Neural progenitor cell (in vitro differentiated cells): ENCODE measurements around the gene LPP. TPM values are rescaled to one million over a fixed set of nuclear protein-coding genes. Genes with fewer than 3 reads are reported as not detected.

ENCODE experiments used
- DNase-seq: peaks from one replicate; pipeline ENCODE4 v3.0.0-alpha.2; 2016; ENCODE audit warnings: low spot score
- H2AFZ ChIP-seq: fragments of 200-600 bp; sonication (generic); replicated peaks from 2 replicates; pipeline ENCODE4 v1.6.1; 2016; ENCODE audit warnings: antibody characterized with exemption
- H3F3A ChIP-seq: fragments of 200-600 bp; sonication (generic); 2 replicates; pipeline ENCODE4 v1.6.1; 2016; ENCODE audit warnings: antibody characterized with exemption, low read depth
- H3K27ac ChIP-seq: fragments of 200-600 bp; sonication (generic); 2 replicates; pipeline ENCODE4 v1.5.1; 2016; ENCODE audit warnings: mild to moderate bottlenecking
- H3K27me3 ChIP-seq: fragments of 200-600 bp; sonication (generic); 2 replicates; pipeline ENCODE4 v1.6.1; 2016; ENCODE audit warnings: mild to moderate bottlenecking, moderate library complexity
- H3K36me3 ChIP-seq: fragments of 200-600 bp; sonication (generic); 2 replicates; pipeline ENCODE4 v1.5.1; 2016
- H3K4me1 ChIP-seq: fragments of 200-600 bp; sonication (generic); 2 replicates; pipeline ENCODE4 v1.6.1; 2016; ENCODE audit warnings: mixed run types
- H3K4me2 ChIP-seq: fragments of 200-600 bp; sonication (generic); 2 replicates; pipeline ENCODE4 v1.6.1; 2016
- H3K4me3 ChIP-seq: fragments of 200-600 bp; sonication (generic); 2 replicates; pipeline ENCODE4 v1.5.1; 2016
- H3K79me2 ChIP-seq: fragments of 200-600 bp; sonication (generic); 2 replicates; pipeline ENCODE4 v1.6.1; 2016; ENCODE audit warnings: low read depth
- H3K9ac ChIP-seq: fragments of 200-600 bp; sonication (generic); 2 replicates; pipeline ENCODE4 v1.6.1; 2016
- H3K9me3 ChIP-seq: fragments of 200-600 bp; sonication (generic); 2 replicates; pipeline ENCODE4 v1.5.1; 2016; ENCODE audit warnings: low read depth
- H4K20me1 ChIP-seq: fragments of 200-600 bp; sonication (generic); 2 replicates; pipeline ENCODE4 v1.6.1; 2016; ENCODE audit warnings: low read depth
- H3K27ac Mint-ChIP-seq: 3 replicates; pipeline ENCODE4 v1.8.0; 2021; ENCODE audit warnings: mixed read lengths
- H3K27me3 Mint-ChIP-seq: 2 replicates; pipeline ENCODE4 v1.8.0; 2022; ENCODE audit warnings: low read depth, mild to moderate bottlenecking, inconsistent platforms, moderate library complexity, mixed read lengths; ENCODE audit not compliant: insufficient read depth
- H3K36me3 Mint-ChIP-seq: 3 replicates; pipeline ENCODE4 v1.8.0; 2021; ENCODE audit warnings: mixed read lengths
- H3K4me1 Mint-ChIP-seq: 3 replicates; pipeline ENCODE4 v1.8.0; 2021; ENCODE audit warnings: mixed read lengths
- H3K4me3 Mint-ChIP-seq: 3 replicates; pipeline ENCODE4 v1.8.0; 2021; ENCODE audit warnings: mild to moderate bottlenecking, moderate library complexity, mixed read lengths
- H3K9me3 Mint-ChIP-seq: 3 replicates; pipeline ENCODE4 v1.8.0; 2020; ENCODE audit warnings: mixed read lengths
- EZH2 ChIP-seq: fragments of 200-600 bp; sonication (generic); IDR thresholded peaks from 2 replicates; pipeline ENCODE4 v1.6.1; 2017; ENCODE audit warnings: antibody characterized with exemption, mild to moderate bottlenecking, moderate library complexity
- EZH2phosphoT487 ChIP-seq: fragments of 200-600 bp; sonication (generic); IDR thresholded peaks from 2 replicates; pipeline ENCODE4 v1.6.1; 2017; ENCODE audit warnings: antibody characterized with exemption
- total RNA-seq: library from RNA; depleted of rRNA; stranded (reverse); fragments of >200 nt; gene quantifications from 2 replicates; pipeline ENCODE4 v1.2.3, GENCODE V29; 2015; ENCODE audit warnings: low replicate concordance
- TF ChIP-seq, protein P1 (sequence below): fragments of 200-600 bp; sonication (generic); IDR thresholded peaks from 2 replicates; pipeline ENCODE4 v1.5.1; 2017; ENCODE audit warnings: antibody characterized with exemption, mild to moderate bottlenecking

The LPP gene
- total RNA-seq, 1 donor from 2014 or later, result 18.9 TPM

DNA sequence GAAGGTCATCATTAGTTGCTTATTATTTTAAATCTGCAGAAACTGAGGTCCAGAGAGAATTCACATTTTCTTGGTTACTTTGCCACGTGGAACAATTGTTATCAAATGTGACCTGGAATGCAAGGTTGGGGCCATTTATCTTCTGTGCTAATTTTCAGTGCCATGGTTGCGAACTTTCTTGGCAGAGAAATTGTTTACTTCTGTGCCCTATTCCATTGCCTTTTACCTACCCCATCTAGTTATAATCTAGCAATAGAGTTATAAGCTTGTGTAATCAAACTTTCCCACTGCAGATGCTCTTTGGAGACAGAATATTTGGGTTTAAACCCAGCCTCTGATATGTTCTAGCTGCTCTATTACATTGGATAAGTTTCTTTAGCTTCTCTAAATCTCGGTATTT is 242.9 kb downstream of the LPP start:
- Histone ChIP-seq H3K9ac (no peak overlapping the region), H3F3A (no peaks in the 10 kb centered on the region), H3K9me3 (no peaks in the 10 kb centered on the region), H3K27me3 (no peaks in the 10 kb centered on the region), H3K4me1 (peaks cover 3% of the 10 kb centered on the region), H4K20me1 (no peaks in the 10 kb centered on the region), H3K4me2 (no peak overlapping the region), H3K27ac (no peak overlapping the region), H3K79me2 (no peaks in the 10 kb centered on the region), H2AFZ (no peak overlapping the region), H3K36me3 (no peaks in the 10 kb centered on the region), H3K4me3 (no peak overlapping the region)
- Mint-ChIP-seq H3K36me3 (peaks cover 2% of the 10 kb centered on the region), H3K27me3 (no peaks in the 10 kb centered on the region), H3K9me3 (no peaks in the 10 kb centered on the region), H3K27ac (no peak overlapping the region), H3K4me1 (no peaks in the 10 kb centered on the region), H3K4me3 (no peak overlapping the region)
- TF ChIP-seq, protein P1, sequence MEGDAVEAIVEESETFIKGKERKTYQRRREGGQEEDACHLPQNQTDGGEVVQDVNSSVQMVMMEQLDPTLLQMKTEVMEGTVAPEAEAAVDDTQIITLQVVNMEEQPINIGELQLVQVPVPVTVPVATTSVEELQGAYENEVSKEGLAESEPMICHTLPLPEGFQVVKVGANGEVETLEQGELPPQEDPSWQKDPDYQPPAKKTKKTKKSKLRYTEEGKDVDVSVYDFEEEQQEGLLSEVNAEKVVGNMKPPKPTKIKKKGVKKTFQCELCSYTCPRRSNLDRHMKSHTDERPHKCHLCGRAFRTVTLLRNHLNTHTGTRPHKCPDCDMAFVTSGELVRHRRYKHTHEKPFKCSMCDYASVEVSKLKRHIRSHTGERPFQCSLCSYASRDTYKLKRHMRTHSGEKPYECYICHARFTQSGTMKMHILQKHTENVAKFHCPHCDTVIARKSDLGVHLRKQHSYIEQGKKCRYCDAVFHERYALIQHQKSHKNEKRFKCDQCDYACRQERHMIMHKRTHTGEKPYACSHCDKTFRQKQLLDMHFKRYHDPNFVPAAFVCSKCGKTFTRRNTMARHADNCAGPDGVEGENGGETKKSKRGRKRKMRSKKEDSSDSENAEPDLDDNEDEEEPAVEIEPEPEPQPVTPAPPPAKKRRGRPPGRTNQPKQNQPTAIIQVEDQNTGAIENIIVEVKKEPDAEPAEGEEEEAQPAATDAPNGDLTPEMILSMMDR, result no peak
- TF ChIP-seq EZH2phosphoT487 (no peak), EZH2 (no peak)
- no peak for DNase-seq

DNA sequence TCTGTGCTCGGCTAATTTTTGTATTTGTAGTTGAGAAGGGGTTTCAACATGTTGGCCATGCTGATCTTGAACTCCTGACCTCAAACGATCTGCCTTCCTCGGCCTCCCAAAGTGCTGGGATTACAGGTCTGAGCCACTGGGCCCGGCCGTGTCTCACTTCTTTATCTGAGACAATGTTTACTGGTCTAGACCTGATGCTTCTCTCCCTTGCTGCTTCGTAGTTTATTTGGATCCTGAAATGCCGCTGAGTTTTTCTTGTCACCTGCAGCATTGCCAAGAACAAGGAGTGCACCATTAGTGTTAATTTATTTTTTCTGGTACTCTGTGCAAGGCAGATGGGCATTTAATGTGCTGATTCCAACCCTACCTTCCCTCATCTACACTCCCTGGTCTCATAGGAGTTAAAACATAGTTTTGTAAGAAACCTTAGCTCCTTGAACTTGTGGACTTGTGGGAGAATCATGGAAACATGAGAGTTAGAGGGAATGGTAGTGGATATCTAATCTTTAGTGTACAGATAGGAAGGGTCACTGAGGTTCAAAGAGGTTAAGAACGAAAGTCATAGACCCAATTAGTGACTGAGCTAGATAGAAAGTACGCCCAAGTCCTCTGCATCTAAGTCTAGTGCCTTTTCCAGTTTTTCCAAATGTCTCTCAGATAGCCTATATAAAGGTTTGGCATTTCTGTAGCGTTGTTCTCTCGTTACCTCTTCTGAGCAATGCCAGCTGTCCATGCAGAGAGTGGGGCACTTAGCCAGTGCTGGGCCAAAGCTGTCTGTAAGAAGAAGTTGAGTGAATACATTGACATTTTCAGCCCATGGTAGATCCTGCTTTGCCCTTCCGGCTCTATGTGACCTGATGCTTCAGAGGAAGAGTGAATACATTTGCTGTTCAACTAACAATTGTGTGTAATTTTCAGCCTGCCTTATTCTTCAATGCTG is 244.1 kb downstream of the LPP start:
- no peak overlapping the region for H3K9ac ChIP-seq
- Mint-ChIP-seq H3K4me3 (no peak overlapping the region), H3K4me1 (no peaks in the 10 kb centered on the region), H3K9me3 (no peaks in the 10 kb centered on the region), H3K27ac (no peak overlapping the region), H3K36me3 (peaks cover 2% of the 10 kb centered on the region), H3K27me3 (no peaks in the 10 kb centered on the region)
- no peak overlapping the region for H3K4me2 ChIP-seq
- no peaks in the 10 kb centered on the region for H3K27me3 ChIP-seq
- peaks cover 3% of the 10 kb centered on the region for H3K4me1 ChIP-seq
- H3K27ac ChIP-seq, result no peak overlapping the region
- no peaks in the 10 kb centered on the region for H3K79me2 ChIP-seq
- H4K20me1 ChIP-seq, result no peaks in the 10 kb centered on the region
- no peaks in the 10 kb centered on the region for H3K36me3 ChIP-seq
- H3F3A ChIP-seq, result no peaks in the 10 kb centered on the region
- H2AFZ ChIP-seq, result no peak overlapping the region
- TF ChIP-seq EZH2 (no peak), EZH2phosphoT487 (no peak)
- TF ChIP-seq, protein P1, result no peak
- no peaks in the 10 kb centered on the region for H3K9me3 ChIP-seq
- H3K4me3 ChIP-seq, result no peak overlapping the region
- DNase-seq, result no peak

DNA sequence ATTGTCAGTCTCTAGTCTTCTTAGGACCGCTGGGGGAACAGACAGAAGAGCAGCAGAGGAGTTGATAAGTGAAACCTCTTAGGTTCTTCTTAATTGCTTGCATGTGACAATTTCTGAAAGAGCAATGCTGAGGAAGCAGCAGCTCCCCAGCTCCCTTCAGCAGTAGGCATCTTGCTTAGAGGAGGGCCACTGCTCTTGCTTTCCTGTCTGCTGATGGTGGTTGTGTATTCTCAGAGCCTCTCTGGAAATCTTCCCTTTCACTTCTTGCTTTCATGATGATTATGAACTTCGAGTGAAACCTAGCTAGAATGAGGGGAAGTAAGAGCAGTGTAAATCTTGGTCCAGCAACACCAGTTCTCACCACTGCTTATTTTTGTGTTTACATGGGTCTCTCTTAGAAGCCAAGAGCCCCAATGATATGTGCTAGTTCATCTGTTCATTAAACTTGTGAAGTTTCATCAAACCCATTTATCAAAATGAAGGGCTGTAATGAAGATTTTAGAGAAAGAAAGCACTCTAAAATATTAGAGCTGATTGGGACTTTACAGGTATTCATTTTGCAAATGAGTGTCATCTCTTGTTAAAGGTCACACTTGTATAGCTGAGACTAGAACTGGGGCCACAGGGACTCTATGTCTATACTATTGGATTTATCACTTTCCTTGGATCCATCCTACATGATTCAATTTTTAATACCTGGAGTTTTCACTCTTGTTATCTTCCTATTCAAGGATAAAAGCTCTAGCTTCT is 246.7 kb downstream of the LPP start:
- peaks cover 2% of the 10 kb centered on the region for H3K36me3 Mint-ChIP-seq
- Histone ChIP-seq H4K20me1 (no peaks in the 10 kb centered on the region), H3K9ac (no peak overlapping the region)

More for the DNA sequence above, 246.7 kb downstream of the LPP start:
- Mint-ChIP-seq H3K27me3 (no peaks in the 10 kb centered on the region), H3K4me1 (no peaks in the 10 kb centered on the region), H3K27ac (no peak overlapping the region), H3K9me3 (no peaks in the 10 kb centered on the region), H3K4me3 (no peak overlapping the region)
- H2AFZ ChIP-seq, result no peak overlapping the region
- H3K27me3 ChIP-seq, result no peaks in the 10 kb centered on the region
- no peaks in the 10 kb centered on the region for H3K9me3 ChIP-seq
- H3K27ac ChIP-seq, result no peak overlapping the region
- H3K36me3 ChIP-seq, result no peaks in the 10 kb centered on the region
- no peaks in the 10 kb centered on the region for H3K79me2 ChIP-seq
- TF ChIP-seq EZH2, result no peak
- TF ChIP-seq EZH2phosphoT487, result no peak
- TF ChIP-seq, protein P1, result no peak
- no peaks in the 10 kb centered on the region for H3F3A ChIP-seq
- no peak overlapping the region for H3K4me2 ChIP-seq
- DNase-seq, result no peak
- H3K4me1 ChIP-seq, result peaks cover 3% of the 10 kb centered on the region
- H3K4me3 ChIP-seq, result no peak overlapping the region
